HEK293 (cell line): ENCODE measurements around the gene AAK1.
A peak's percentile ranks its signal among the peaks of the same experiment; 100 is the strongest.

Experiments used
- CTCF ChIA-PET: fragments of 350-600 bp; formaldehyde crosslinking; extraction: SDS; loops from one replicate; lab custom pipeline; 2021; ENCODE audit warnings: antibody characterized with exemption; lab: Yijun Ruan, JAX
- POLR2A ChIA-PET: fragments of 300-600 bp; formaldehyde crosslinking; extraction: SDS; loops from one replicate; lab custom pipeline; 2020; ENCODE audit warnings: antibody characterized with exemption, inconsistent platforms; lab: Yijun Ruan, JAX
- H3K27ac ChIP-seq: fragments of 200-500 bp; sonication (Bioruptor generic); 2 replicates; pipeline ENCODE4 v1.5.1; 2014; ENCODE audit warnings: low read depth, low read length, control low read depth, inconsistent platforms; ENCODE audit errors: extremely low read depth
- H3K36me3 ChIP-seq, 2 experiments: fragments of 200-500 bp in 1 of 2; sonication (Bioruptor generic) in 1 of 2; 1 replicate in 1 of 2; 2 replicates in 1 of 2; pipeline ENCODE4 v1.5.1; 2014 to 2017; ENCODE audit warnings: inconsistent platforms in 2 of 2, low read length in 2 of 2; ENCODE audit not compliant: control insufficient read depth in 2 of 2, insufficient read depth in 1 of 2
- H3K4me1 ChIP-seq: fragments of 200-500 bp; sonication (Bioruptor generic); 2 replicates; pipeline ENCODE4 v1.5.1; 2014; ENCODE audit warnings: mild to moderate bottlenecking, low read length, inconsistent platforms; ENCODE audit not compliant: control insufficient read depth, insufficient read depth
- H3K4me3 ChIP-seq: 2 replicates; pipeline ENCODE4 v1.5.1; 2011; ENCODE audit warnings: low read depth, mild to moderate bottlenecking, control low read depth, low read length, moderate library complexity
- H3K9me3 ChIP-seq: fragments of 200-500 bp; sonication (Bioruptor generic); 2 replicates; pipeline ENCODE4 v1.5.1; 2014; ENCODE audit warnings: low read depth, low read length, inconsistent platforms; ENCODE audit not compliant: control insufficient read depth, insufficient read depth
- HOXC10 ChIP-seq: sonication (generic); formaldehyde crosslinking; IDR thresholded peaks from 2 replicates; pipeline ENCODE4 v1.8.1; 2023; ENCODE audit warnings: mild to moderate bottlenecking, missing genetic modification reagents
- IKZF3 ChIP-seq: fragments of 450-650 bp; IDR thresholded peaks from 2 replicates; pipeline ENCODE4 v1.5.0; 2018; ENCODE audit warnings: missing biosample characterization, mild to moderate bottlenecking, missing genetic modification characterization, moderate library complexity
- KLF9 ChIP-seq: fragments of 450-650 bp; formaldehyde crosslinking; IDR thresholded peaks from 2 replicates; pipeline ENCODE4 v1.5.1; 2016; ENCODE audit warnings: missing biosample characterization, missing genetic modification characterization, low read depth
- PRDM6 ChIP-seq: fragments of 450-650 bp; formaldehyde crosslinking; IDR thresholded peaks from 2 replicates; pipeline ENCODE4 v1.5.1; 2017; ENCODE audit warnings: missing biosample characterization, missing genetic modification characterization
- ZNF10 ChIP-seq: fragments of 450-650 bp; formaldehyde crosslinking; IDR thresholded peaks from 2 replicates; pipeline ENCODE4 v1.5.1; 2017; ENCODE audit warnings: missing biosample characterization, missing genetic modification characterization
- ZNF16 ChIP-seq: fragments of 450-650 bp; formaldehyde crosslinking; IDR thresholded peaks from 2 replicates; pipeline ENCODE4 v1.5.1; 2016; ENCODE audit warnings: low read depth, missing biosample characterization, missing genetic modification characterization
- ZNF2 ChIP-seq: fragments of 450-650 bp; formaldehyde crosslinking; IDR thresholded peaks from 2 replicates; pipeline ENCODE4 v1.5.1; 2016; ENCODE audit warnings: missing biosample characterization, missing genetic modification characterization
- ZNF24 ChIP-seq: fragments of 450-650 bp; formaldehyde crosslinking; IDR thresholded peaks from 2 replicates; pipeline ENCODE4 v1.5.1; 2016; ENCODE audit warnings: missing biosample characterization, missing genetic modification characterization
- ZNF248 ChIP-seq: fragments of 450-650 bp; formaldehyde crosslinking; IDR thresholded peaks from 2 replicates; pipeline ENCODE4 v1.5.1; 2017; ENCODE audit warnings: missing biosample characterization, missing genetic modification characterization
- ZNF335 ChIP-seq: fragments of 450-650 bp; formaldehyde crosslinking; conservative IDR thresholded peaks from 2 replicates; pipeline ENCODE4 v1.5.1; 2016; ENCODE audit warnings: missing biosample characterization, missing genetic modification characterization
- ZNF341 ChIP-seq: fragments of 450-650 bp; formaldehyde crosslinking; IDR thresholded peaks from 2 replicates; pipeline ENCODE4; 2016; ENCODE audit warnings: low read depth, missing biosample characterization, missing genetic modification characterization
- ZNF366 ChIP-seq: fragments of 450-650 bp; formaldehyde crosslinking; conservative IDR thresholded peaks from 2 replicates; pipeline ENCODE4 v1.5.1; 2016; ENCODE audit warnings: missing biosample characterization, missing genetic modification characterization
- ZNF37A ChIP-seq: fragments of 450-650 bp; IDR thresholded peaks from 2 replicates; pipeline ENCODE4 v1.5.1; 2018; ENCODE audit warnings: missing biosample characterization, missing genetic modification characterization
- ZNF48 ChIP-seq: fragments of 450-650 bp; formaldehyde crosslinking; IDR thresholded peaks from 2 replicates; pipeline ENCODE4 v1.5.1; 2016; ENCODE audit warnings: missing biosample characterization, missing genetic modification characterization
- ZNF488 ChIP-seq: fragments of 450-650 bp; formaldehyde crosslinking; IDR thresholded peaks from 2 replicates; pipeline ENCODE4 v1.5.1; 2016; ENCODE audit warnings: missing biosample characterization, missing genetic modification characterization
- ZNF501 ChIP-seq: fragments of 450-650 bp; formaldehyde crosslinking; IDR thresholded peaks from 2 replicates; pipeline ENCODE4 v1.5.1; 2016; ENCODE audit warnings: missing biosample characterization, missing genetic modification characterization
- ZNF521 ChIP-seq: fragments of 450-650 bp; formaldehyde crosslinking; IDR thresholded peaks from 2 replicates; pipeline ENCODE4 v1.5.1; 2017; ENCODE audit warnings: missing biosample characterization, mild to moderate bottlenecking, missing genetic modification characterization
- ZNF530 ChIP-seq: fragments of 450-650 bp; formaldehyde crosslinking; IDR thresholded peaks from 2 replicates; pipeline ENCODE4 v1.5.1; 2016; ENCODE audit warnings: low read depth, missing biosample characterization, missing genetic modification characterization
- ZNF558 ChIP-seq: fragments of 450-650 bp; formaldehyde crosslinking; IDR thresholded peaks from 2 replicates; pipeline ENCODE4 v1.5.1; 2016; ENCODE audit warnings: missing biosample characterization, missing genetic modification characterization
- ZNF560 ChIP-seq: fragments of 450-650 bp; formaldehyde crosslinking; IDR thresholded peaks from 2 replicates; pipeline ENCODE4 v1.5.1; 2017; ENCODE audit warnings: missing biosample characterization, missing genetic modification characterization, borderline replicate concordance
- ZNF561 ChIP-seq: fragments of 450-650 bp; IDR thresholded peaks from 2 replicates; pipeline ENCODE4 v1.5.1; 2018; ENCODE audit warnings: missing biosample characterization, missing genetic modification characterization, borderline replicate concordance
- ZNF585B ChIP-seq: fragments of 450-650 bp; formaldehyde crosslinking; IDR thresholded peaks from 2 replicates; pipeline ENCODE4 v1.5.1; 2016; ENCODE audit warnings: missing biosample characterization, missing genetic modification characterization
- ZNF610 ChIP-seq: fragments of 450-650 bp; formaldehyde crosslinking; IDR thresholded peaks from 2 replicates; pipeline ENCODE4 v1.5.1; 2016; ENCODE audit warnings: missing biosample characterization, missing genetic modification characterization, borderline replicate concordance
- ZNF660 ChIP-seq: fragments of 450-650 bp; IDR thresholded peaks from 2 replicates; pipeline ENCODE4 v1.5.1; 2018; ENCODE audit warnings: missing biosample characterization, mild to moderate bottlenecking, missing genetic modification characterization
- ZNF701 ChIP-seq: fragments of 450-650 bp; formaldehyde crosslinking; IDR thresholded peaks from 2 replicates; pipeline ENCODE4 v1.5.1; 2016; ENCODE audit warnings: missing biosample characterization, missing genetic modification characterization
- ZSCAN4 ChIP-seq: fragments of 450-650 bp; formaldehyde crosslinking; IDR thresholded peaks from 2 replicates; pipeline ENCODE4 v1.5.1; 2017; ENCODE audit warnings: missing biosample characterization, missing genetic modification characterization
- TF ChIP-seq, protein P1 (sequence below): fragments of 450-650 bp; formaldehyde crosslinking; IDR thresholded peaks from 2 replicates; pipeline ENCODE4 v1.5.1; 2016; ENCODE audit warnings: missing biosample characterization, missing genetic modification characterization
- TF ChIP-seq, protein P2 (sequence below): fragments of 450-650 bp; formaldehyde crosslinking; IDR thresholded peaks from 2 replicates; pipeline ENCODE4 v1.5.0; 2017; ENCODE audit warnings: missing biosample characterization, missing genetic modification characterization, borderline replicate concordance
- TF ChIP-seq, protein P3 (sequence below): fragments of 450-650 bp; IDR thresholded peaks from 2 replicates; pipeline ENCODE4 v1.5.1; 2018; ENCODE audit warnings: missing biosample characterization, mild to moderate bottlenecking, missing genetic modification characterization

The AAK1 gene

GRCh38 chr2:69625078-69625795, 18.3 kb downstream of the AAK1 start (continued):
- TF ChIP-seq ZSCAN4 (tag by site-specific recombination), result no peak
- TF ChIP-seq ZNF530, result no peak
- peak; percentile 16; the same call in 1 of the 2 replicates for TF ChIP-seq ZNF335 (tag by site-specific recombination)
- no peak for TF ChIP-seq ZNF610
- no peak for TF ChIP-seq HOXC10 (CRISPR knock-in tag)
- peak; percentile 2; the same call in 1 of the 2 replicates for TF ChIP-seq PRDM6 (tag by site-specific recombination)
- TF ChIP-seq ZNF10, result no peak
- no peak for TF ChIP-seq IKZF3
- TF ChIP-seq ZNF585B, result no peak
- TF ChIP-seq KLF9, result no peak
- no peak for TF ChIP-seq ZNF341 (tag by site-specific recombination)
- no peak for TF ChIP-seq ZNF701 (tag by site-specific recombination)
- TF ChIP-seq ZNF366, result no peak
- no peak for TF ChIP-seq ZNF521
- TF ChIP-seq ZNF24 (tag by site-specific recombination), result no peak
- TF ChIP-seq, protein P1, sequence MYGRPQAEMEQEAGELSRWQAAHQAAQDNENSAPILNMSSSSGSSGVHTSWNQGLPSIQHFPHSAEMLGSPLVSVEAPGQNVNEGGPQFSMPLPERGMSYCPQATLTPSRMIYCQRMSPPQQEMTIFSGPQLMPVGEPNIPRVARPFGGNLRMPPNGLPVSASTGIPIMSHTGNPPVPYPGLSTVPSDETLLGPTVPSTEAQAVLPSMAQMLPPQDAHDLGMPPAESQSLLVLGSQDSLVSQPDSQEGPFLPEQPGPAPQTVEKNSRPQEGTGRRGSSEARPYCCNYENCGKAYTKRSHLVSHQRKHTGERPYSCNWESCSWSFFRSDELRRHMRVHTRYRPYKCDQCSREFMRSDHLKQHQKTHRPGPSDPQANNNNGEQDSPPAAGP (tag by site-specific recombination), result no peak

- no peaks in the 10 kb centered on the region for H3K36me3 ChIP-seq
- no peak overlapping the region; the same call in 1 of the 2 replicates for H3K27ac ChIP-seq
- ChIA-PET POLR2A (no interaction called here), CTCF (no interaction called here)
- peaks cover 4% of the 10 kb centered on the region for H3K4me1 ChIP-seq
- no peak overlapping the region for H3K4me3 ChIP-seq
- no peaks in the 10 kb centered on the region for H3K9me3 ChIP-seq
- TF ChIP-seq ZNF48 (tag by site-specific recombination), result no peak
- no peak for TF ChIP-seq ZNF558 (tag by site-specific recombination)
- TF ChIP-seq ZNF37A (tag by site-specific recombination), result no peak
- TF ChIP-seq ZNF248 (tag by site-specific recombination), result no peak
- TF ChIP-seq ZSCAN4 (tag by site-specific recombination), result no peak
- no peak for TF ChIP-seq ZNF560 (tag by site-specific recombination)
- TF ChIP-seq, protein P2, sequence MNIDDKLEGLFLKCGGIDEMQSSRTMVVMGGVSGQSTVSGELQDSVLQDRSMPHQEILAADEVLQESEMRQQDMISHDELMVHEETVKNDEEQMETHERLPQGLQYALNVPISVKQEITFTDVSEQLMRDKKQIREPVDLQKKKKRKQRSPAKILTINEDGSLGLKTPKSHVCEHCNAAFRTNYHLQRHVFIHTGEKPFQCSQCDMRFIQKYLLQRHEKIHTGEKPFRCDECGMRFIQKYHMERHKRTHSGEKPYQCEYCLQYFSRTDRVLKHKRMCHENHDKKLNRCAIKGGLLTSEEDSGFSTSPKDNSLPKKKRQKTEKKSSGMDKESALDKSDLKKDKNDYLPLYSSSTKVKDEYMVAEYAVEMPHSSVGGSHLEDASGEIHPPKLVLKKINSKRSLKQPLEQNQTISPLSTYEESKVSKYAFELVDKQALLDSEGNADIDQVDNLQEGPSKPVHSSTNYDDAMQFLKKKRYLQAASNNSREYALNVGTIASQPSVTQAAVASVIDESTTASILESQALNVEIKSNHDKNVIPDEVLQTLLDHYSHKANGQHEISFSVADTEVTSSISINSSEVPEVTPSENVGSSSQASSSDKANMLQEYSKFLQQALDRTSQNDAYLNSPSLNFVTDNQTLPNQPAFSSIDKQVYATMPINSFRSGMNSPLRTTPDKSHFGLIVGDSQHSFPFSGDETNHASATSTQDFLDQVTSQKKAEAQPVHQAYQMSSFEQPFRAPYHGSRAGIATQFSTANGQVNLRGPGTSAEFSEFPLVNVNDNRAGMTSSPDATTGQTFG (tag by site-specific recombination), result no peak
- no peak for TF ChIP-seq ZNF16 (tag by site-specific recombination)
- no peak for TF ChIP-seq ZNF660 (tag by site-specific recombination)
- no peak for TF ChIP-seq IKZF3
- TF ChIP-seq ZNF488 (tag by site-specific recombination), result no peak
- no peak for TF ChIP-seq ZNF2 (tag by site-specific recombination)
- no peak for TF ChIP-seq ZNF561 (tag by site-specific recombination)
- TF ChIP-seq ZNF501 (tag by site-specific recombination), result no peak
- TF ChIP-seq, protein P3, sequence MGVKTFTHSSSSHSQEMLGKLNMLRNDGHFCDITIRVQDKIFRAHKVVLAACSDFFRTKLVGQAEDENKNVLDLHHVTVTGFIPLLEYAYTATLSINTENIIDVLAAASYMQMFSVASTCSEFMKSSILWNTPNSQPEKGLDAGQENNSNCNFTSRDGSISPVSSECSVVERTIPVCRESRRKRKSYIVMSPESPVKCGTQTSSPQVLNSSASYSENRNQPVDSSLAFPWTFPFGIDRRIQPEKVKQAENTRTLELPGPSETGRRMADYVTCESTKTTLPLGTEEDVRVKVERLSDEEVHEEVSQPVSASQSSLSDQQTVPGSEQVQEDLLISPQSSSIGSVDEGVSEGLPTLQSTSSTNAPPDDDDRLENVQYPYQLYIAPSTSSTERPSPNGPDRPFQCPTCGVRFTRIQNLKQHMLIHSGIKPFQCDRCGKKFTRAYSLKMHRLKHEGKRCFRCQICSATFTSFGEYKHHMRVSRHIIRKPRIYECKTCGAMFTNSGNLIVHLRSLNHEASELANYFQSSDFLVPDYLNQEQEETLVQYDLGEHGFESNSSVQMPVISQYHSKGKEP, result no peak
Measured at GRCh38 chr2:69624611-69625010, 18.9 kb downstream of the AAK1 start.
